ENCODE data around the gene SI. TPM values are rescaled to one million over a fixed set of nuclear protein-coding genes. Genes with fewer than 3 reads are reported as not detected.

SI gene
- not detected in 5 replicates for total RNA-seq (2022; extraction: Qiagen RNA extraction)

DNA sequence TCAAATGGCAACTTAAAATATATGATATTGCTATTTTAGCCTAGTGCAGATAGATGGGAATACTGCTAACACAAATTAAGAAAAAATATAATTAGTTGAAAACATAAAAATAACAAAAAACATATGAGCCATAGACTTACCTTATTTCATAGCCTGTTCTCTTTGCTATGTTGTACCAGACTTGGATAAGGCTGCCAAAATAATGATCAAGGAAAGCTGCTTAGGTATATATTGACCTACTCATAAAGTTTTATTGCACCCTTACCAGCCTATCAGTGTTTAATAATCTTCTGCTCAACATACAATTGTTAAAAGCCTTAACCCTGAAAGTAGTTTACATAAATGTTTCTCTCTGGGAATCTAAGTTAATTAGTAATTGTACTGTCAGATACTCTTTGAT lies at the start of gene SI:
Gene SI (minus strand): TSS at position 204 of the 400 bp plus-strand sequence. CDS start 2,484 bp downstream, outside the sequence.

Other genes starting within 250 kb of the SI start
- gene SLITRK3, start 117.9 kb upstream of the SI start, total RNA-seq (2022; extraction: Qiagen RNA extraction), result not detected in 5 replicates

All from A549 treated with Mapracorat at 1 μM for 4 hours (cell line).